Retinal pigment epithelial cell (primary cell): ENCODE measurements around the gene DPP7.

Experiments
- DNase-seq: peaks from one replicate; pipeline ENCODE4 v3.0.0-alpha.2; 2010; ENCODE audit warnings: low read depth
- H3K4me3 ChIP-seq: 2 replicates; pipeline ENCODE4 v1.5.1; 2011; ENCODE audit warnings: mild to moderate bottlenecking, low read length, control low read depth, moderate library complexity
- CTCF ChIP-seq: conservative IDR thresholded peaks from 2 replicates; pipeline ENCODE4 v1.5.1; 2011; ENCODE audit warnings: low read depth, low read length, control low read depth, inconsistent platforms

Gene DPP7

DNA sequence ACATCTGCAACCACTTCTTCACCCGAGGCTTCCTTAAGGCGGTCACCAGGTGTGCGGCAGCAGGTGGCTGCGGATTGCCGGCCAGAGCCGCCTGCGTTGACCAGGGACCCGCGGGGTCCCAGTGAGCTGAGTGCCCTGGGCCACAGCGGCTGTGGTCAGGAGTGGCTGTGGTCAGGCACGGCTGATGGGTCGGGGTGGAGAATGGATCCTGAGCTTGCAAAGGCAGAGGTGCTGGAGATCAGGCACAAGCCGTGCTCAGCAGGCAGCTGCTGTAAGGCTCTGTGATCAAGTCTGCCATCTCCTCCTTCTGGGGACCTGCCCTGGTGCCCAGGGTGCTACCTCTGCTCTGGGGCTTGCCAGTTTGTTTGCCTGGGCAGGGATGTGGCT is 35.1 kb downstream of the DPP7 start:
- no peak overlapping the region for H3K4me3 ChIP-seq
- no peak for DNase-seq
- TF ChIP-seq CTCF, result no peak

DNA sequence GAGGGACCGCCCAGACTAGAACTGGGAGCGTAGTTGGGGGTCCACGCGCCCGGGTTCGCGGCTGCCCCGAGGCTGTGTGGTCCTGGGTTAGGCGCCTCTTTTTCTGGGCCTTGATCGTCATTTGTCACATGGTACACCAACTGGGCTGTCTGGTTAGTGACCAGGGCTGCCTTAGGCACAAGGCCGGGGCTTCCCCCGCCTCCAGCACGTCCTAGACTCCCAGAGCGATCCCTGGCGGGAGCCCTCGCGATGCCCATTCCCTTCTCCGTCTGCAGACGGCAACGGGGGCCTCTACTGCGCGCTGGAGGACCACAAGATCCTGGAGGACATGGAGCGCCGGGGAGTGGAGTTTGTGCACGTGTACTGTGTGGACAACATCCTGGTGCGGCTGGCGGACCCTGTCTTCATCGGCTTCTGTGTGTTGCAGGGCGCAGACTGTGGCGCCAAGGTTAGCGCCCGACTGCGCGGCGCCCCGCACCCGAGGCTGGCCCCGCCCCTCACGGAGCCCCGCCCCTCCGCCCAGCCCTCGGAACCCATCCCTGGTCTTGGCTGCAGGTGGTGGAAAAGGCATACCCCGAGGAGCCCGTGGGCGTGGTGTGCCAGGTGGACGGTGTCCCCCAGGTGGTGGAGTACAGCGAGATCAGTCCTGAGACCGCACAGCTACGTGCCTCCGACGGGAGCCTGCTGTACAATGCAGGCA is 35.7 kb downstream of the DPP7 start:
- H3K4me3 ChIP-seq, result peak overlapping the region; percentile 64
- TF ChIP-seq CTCF, result no peak
- no peak for DNase-seq

DNA sequence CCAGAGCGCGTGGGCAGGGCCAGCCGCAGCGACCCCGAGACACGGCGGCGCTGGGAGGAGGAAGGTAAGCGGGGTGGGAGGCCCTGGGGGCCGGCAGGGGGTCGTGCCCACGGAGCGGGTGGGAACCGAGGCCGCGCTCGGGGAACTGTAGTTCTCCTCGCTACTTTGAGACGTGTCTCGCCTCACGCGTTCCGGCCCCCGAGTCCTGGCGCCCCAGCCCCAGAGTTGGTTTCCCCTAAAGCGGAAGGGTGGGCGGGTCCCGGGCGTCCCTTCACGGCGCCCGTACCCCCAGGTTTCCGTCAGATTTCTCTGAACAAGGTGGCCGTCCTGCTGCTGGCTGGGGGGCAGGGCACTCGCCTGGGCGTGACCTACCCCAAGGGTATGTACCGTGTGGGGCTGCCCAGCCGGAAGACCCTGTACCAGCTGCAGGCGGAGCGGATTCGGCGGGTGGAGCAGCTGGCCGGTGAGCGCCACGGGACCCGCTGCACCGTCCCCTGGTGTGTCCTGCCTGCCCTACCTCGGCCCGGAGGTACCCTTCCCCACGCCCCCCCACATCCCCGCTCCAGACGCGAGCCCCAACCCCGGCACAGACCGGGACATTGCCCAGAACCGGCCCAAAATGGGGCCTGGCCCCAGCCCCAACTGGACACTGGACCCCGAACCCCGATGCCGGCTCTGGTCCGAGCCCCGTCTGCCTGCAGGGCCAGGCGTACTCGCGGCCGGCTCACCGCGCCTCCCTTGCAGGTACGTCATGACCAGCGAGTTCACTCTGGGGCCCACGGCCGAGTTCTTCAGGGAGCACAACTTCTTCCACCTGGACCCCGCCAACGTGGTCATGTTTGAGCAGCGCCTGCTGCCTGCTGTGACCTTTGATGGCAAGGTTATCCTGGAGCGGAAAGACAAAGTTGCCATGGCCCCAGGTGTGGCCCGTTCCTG is 36.5 kb downstream of the DPP7 start:
- peak overlapping the region; percentile 64 for H3K4me3 ChIP-seq
- no peak for DNase-seq
- TF ChIP-seq CTCF, result no peak

DNA sequence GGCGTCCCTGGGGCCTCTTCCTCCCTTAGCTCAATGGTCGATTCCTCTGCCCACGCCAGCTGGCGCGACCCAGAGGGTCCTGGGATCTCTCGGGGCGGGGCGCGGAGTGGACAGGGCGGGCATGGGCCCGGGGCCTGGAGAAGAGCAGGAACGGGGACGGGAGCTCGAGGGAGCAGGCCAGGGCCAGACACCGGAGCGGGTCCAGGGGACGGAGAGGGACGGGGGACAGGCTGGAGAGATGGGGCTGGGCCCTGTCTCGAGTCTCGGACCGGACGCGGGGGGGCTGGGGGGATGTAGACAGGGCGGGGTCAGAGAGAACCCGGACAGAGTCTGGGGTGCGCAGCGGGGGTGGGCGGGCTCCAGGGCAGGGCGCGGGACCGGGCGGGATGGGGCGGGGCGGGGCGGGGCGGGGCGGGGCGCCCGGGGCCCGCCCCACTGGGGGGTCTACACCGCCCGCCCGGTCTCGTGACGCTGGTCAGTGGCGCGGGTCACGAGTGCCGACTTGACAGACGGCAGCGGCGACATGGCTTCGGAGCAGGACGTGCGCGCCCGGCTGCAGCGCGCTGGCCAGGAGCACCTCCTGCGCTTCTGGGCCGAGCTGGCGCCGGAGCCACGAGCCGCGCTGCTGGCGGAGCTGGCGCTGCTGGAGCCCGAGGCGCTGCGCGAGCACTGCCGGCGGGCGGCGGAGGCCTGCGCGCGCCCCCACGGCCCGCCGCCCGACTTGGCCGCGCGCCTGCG is 37.4 kb downstream of the DPP7 start, which contains the start of gene UAP1L1:
Gene UAP1L1, plus strand, starts transcription at position 508 of the 738 bp plus-strand sequence. Its CDS starts 16 bp downstream, at position 524.
- no peak for DNase-seq
- no peak for TF ChIP-seq CTCF
- peak within 1 kb of the TSS; percentile 64 for H3K4me3 ChIP-seq

DNA sequence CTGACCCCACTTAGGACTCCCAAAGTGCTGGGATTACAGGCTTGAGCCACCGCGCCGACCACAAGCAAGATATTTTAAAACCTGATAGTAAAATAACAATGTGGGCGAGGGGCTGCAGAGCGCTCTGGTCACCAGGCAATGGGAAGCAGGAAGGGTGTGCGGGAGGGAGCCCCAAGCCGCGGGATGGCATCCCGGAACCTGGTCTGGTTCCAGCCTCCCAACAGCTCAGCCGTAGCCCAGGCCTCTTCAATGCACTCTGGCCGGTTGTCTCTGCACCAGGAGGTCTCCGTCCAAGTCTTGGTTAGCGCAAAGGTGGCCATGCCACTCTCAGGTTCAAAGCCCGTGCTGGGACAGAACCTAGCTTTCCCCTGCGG is 37.9 kb downstream of the DPP7 start:
- no peak for TF ChIP-seq CTCF
- peak overlapping the region; percentile 33 for H3K4me3 ChIP-seq
- DNase-seq, result no peak

- no peak for DNase-seq
These were observed 39.2 kb downstream of the DPP7 start for GRCh38 chr9:137075275-137075775.

More at GRCh38 chr9:137075275-137075775, 39.2 kb downstream of the DPP7 start:
- H3K4me3 ChIP-seq, result no peak overlapping the region
- TF ChIP-seq CTCF, result no peak
